ENCODE results near the gene PDF. TPM values are rescaled to one million over a fixed set of nuclear protein-coding genes. Genes with fewer than 3 reads are reported as not detected.
A peak's percentile ranks its signal among the peaks of the same experiment; 100 is the strongest.

PDF gene
- total RNA-seq, 1 donor from 2014 or later = 8.8 TPM

DNA sequence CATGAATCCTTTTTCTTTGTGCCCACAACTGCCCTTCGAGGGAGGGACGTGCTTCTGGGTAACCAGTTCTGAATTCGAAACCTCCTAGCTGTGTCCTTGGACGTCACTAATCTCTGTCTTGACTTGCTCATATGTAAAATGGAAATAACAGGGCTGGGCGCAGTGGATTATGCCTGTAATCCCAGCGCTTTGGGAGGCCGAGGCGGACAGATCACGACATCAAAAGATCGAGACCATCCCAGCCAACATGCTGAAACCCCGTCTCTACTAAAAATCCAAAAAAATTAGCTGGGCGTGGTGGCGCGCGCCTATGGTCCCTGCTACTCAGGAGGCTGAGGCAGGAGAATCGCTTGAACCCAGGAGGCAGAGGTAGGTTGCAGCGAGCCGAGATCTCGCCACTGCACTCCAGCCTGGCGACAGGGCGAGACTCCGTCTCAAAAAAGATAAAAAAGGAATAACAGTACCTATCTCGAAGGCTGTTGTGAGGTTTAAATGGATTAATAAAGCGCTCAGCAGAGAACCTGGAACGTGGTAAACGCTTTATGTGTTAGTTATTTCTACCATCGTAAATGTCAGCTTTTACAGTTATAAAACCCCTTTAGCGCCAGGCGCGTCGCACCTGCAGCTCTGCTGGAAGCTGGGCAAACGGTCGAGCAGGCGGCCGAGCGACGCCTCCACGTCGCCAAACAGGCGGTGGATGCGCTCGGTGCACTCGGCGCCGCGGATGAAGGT lies 8.3 kb upstream of the PDF start:
- no peak for ATAC-seq
- Histone ChIP-seq H3K27ac (peak overlapping the region; percentile 85), H3K9me3 (no peaks in the 10 kb centered on the region), H3K27me3 (no peaks in the 10 kb centered on the region), H3K4me3 (peak overlapping the region; percentile 86), H3K36me3 (peaks cover 61% of the 10 kb centered on the region), H3K4me1 (peaks cover 26% of the 10 kb centered on the region)
- intact Hi-C loops (cut with DNase I) = no loop called here
- TF ChIP-seq, protein P1, sequence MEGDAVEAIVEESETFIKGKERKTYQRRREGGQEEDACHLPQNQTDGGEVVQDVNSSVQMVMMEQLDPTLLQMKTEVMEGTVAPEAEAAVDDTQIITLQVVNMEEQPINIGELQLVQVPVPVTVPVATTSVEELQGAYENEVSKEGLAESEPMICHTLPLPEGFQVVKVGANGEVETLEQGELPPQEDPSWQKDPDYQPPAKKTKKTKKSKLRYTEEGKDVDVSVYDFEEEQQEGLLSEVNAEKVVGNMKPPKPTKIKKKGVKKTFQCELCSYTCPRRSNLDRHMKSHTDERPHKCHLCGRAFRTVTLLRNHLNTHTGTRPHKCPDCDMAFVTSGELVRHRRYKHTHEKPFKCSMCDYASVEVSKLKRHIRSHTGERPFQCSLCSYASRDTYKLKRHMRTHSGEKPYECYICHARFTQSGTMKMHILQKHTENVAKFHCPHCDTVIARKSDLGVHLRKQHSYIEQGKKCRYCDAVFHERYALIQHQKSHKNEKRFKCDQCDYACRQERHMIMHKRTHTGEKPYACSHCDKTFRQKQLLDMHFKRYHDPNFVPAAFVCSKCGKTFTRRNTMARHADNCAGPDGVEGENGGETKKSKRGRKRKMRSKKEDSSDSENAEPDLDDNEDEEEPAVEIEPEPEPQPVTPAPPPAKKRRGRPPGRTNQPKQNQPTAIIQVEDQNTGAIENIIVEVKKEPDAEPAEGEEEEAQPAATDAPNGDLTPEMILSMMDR (IDR thresholded peaks at IDR 0.05) = no peak
- DNase-seq = no peak

DNA sequence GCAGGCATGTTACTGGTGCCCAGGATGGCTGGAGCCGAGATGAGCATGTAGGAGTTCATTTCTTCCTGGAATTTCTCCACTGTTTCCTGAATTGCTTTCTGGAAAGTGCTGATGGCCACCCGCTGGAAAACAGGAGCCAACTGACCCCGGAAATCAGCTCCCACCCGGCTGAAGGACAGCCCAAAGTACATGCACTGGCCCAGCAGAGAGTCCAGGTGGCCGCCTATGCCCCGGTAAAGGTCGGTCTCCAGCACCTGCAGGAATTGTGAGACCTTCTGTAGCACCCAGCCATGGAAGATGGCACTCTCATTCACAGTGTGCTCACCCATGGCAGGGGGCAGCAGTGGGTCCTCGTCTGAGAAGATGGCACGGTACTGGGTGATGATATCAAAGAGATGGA lies 4.3 kb upstream of the PDF start:
- peaks cover 16% of the 10 kb centered on the region for H3K4me1 ChIP-seq

GRCh38 chr16:69329369-69330285 lies 761 bp downstream of the PDF start:
- ATAC-seq = peak; percentile 56
- Histone ChIP-seq H3K4me1 (peaks cover 27% of the 10 kb centered on the region), H3K36me3 (peaks cover 68% of the 10 kb centered on the region), H3K4me3 (peak overlapping the region; percentile 85), H3K27ac (peak overlapping the region; percentile 91), H3K27me3 (no peaks in the 10 kb centered on the region), H3K9me3 (no peaks in the 10 kb centered on the region)
- peak; percentile 75 for DNase-seq
- intact Hi-C loops (cut with DNase I) = no loop called here
- TF ChIP-seq, protein P1 (IDR thresholded peaks at IDR 0.05) = no peak

More for the DNA sequence above, 4.3 kb upstream of the PDF start:
- no peaks in the 10 kb centered on the region for H3K27me3 ChIP-seq
- TF ChIP-seq, protein P1 (IDR thresholded peaks at IDR 0.05) = no peak
- intact Hi-C loops (cut with DNase I) = no loop called here
- DNase-seq (peak; percentile 40), ATAC-seq (no peak)
- H3K27ac ChIP-seq = no peak overlapping the region
- H3K36me3 ChIP-seq = peaks cover 52% of the 10 kb centered on the region
- H3K4me3 ChIP-seq = no peak overlapping the region
- H3K9me3 ChIP-seq = no peaks in the 10 kb centered on the region

- peak overlapping the region; percentile 85 for H3K4me3 ChIP-seq
- H3K4me1 ChIP-seq = peaks cover 32% of the 10 kb centered on the region
- intact Hi-C loops (cut with DNase I) = no loop called here
- TF ChIP-seq, protein P1 (IDR thresholded peaks at IDR 0.05) = no peak
- no peaks in the 10 kb centered on the region for H3K9me3 ChIP-seq
- no peak for DNase-seq
- H3K27me3 ChIP-seq = no peaks in the 10 kb centered on the region
- ATAC-seq = no peak
- H3K27ac ChIP-seq = no peak overlapping the region
- H3K36me3 ChIP-seq = peaks cover 68% of the 10 kb centered on the region
These were observed 1.5 kb downstream of the PDF start for GRCh38 chr16:69328854-69329316.

- Histone ChIP-seq H3K27me3 (no peaks in the 10 kb centered on the region), H3K9me3 (no peaks in the 10 kb centered on the region), H3K4me1 (peaks cover 33% of the 10 kb centered on the region), H3K27ac (no peak overlapping the region), H3K36me3 (peaks cover 68% of the 10 kb centered on the region), H3K4me3 (no peak overlapping the region)
- intact Hi-C loops (cut with DNase I) = no loop called here
- no peak for ATAC-seq
- no peak for DNase-seq
- TF ChIP-seq, protein P1 (IDR thresholded peaks at IDR 0.05) = no peak
These were observed 2.6 kb downstream of the PDF start for GRCh38 chr16:69327585-69328310.
